ENCODE data around the gene NR1D1.

The NR1D1 gene

DNA sequence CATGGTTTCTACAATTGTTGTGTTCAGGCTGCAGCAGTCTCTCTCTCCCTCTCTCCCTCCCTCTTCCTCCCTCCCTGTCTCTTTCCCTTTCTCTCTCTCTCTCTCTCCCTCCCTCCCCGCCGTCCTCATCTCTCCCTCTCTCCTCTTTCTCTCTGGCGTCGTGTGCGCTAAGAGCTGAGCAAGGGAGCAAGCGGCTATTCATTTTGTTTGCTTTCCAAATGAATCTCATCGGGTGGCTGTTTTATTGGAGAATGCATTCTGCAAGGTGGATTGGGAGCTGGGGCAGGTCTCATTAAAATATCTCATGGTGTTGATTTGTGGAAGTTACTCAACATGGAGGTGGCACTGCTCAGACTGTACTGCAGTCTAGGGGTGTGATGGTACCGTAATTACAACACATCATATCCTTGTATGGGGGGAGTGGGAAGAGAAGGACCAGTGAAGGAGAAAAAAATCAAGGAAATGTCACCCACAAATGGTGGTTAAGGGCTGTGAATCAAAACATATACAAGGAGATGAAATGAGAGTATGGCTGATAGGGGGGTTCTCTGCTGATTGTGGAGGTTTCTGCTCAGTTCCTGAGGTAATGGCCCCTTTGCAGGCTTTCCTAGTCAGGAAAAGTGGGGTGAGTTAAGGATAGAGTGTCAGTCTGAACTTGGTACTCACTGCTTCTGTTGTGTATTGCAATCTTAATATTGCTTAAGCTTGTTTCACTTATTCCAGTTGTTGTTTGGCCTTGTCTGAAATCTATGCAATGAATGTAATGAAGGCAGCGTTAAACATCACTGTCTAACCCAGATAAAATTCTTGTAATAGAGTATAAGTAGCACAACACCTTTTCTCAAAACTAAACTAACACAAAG lies 24.1 kb upstream of the NR1D1 start:
- H3K4me2 ChIP-seq: peak overlapping the region; percentile 83
- no peaks in the 10 kb centered on the region for H3K27me3 ChIP-seq (ENCODE audit: insufficient read depth, low read depth)
- peaks cover 13% of the 10 kb centered on the region for H4K20me1 ChIP-seq (ENCODE audit: insufficient read depth)
- TF ChIP-seq, protein P1, sequence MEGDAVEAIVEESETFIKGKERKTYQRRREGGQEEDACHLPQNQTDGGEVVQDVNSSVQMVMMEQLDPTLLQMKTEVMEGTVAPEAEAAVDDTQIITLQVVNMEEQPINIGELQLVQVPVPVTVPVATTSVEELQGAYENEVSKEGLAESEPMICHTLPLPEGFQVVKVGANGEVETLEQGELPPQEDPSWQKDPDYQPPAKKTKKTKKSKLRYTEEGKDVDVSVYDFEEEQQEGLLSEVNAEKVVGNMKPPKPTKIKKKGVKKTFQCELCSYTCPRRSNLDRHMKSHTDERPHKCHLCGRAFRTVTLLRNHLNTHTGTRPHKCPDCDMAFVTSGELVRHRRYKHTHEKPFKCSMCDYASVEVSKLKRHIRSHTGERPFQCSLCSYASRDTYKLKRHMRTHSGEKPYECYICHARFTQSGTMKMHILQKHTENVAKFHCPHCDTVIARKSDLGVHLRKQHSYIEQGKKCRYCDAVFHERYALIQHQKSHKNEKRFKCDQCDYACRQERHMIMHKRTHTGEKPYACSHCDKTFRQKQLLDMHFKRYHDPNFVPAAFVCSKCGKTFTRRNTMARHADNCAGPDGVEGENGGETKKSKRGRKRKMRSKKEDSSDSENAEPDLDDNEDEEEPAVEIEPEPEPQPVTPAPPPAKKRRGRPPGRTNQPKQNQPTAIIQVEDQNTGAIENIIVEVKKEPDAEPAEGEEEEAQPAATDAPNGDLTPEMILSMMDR (conservative IDR thresholded peaks at IDR 0.05; ENCODE audit: low read depth, low read length): no peak
- peaks cover 74% of the 10 kb centered on the region for H3K79me2 ChIP-seq (ENCODE audit: insufficient read depth, low read depth)
- 0 out of 2 replicates have a peak, but pooled peaks cover 12% of the 10 kb centered on the region for H3K36me3 ChIP-seq (ENCODE audit: insufficient read depth)
- peaks cover 32% of the 10 kb centered on the region for H3K4me1 ChIP-seq (ENCODE audit: low read depth, poor library complexity, severe bottlenecking)
- peak overlapping the region; percentile 10; the same call in 1 of the 2 replicates for H3K27ac ChIP-seq
- no peak overlapping the region for H3K4me3 ChIP-seq (IDR thresholded peaks at IDR 0.05; ENCODE audit: insufficient read depth, low read depth, low read length)
- peak overlapping the region; percentile 91; the same call in 1 of the 2 replicates for H3K9ac ChIP-seq
- H2AFZ ChIP-seq (ENCODE audit: low read depth): no peak overlapping the region

DNA sequence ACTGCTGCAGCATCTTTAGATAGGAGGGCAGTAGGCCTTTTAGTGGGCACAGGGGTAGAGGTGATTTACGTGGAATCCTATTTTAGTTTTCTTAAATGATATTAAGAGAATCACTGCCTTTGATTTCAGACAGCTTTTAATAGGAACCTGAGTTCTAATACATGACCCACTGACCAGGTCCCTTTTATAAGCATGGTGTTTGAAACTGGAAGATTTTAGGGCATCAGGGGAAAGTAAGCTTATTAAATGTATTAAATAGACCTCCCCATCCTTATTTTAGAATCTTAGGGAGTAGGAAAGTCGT lies 23.4 kb upstream of the NR1D1 start:
- H3K27me3 ChIP-seq (ENCODE audit: insufficient read depth, low read depth): no peaks in the 10 kb centered on the region
- peaks cover 32% of the 10 kb centered on the region for H3K4me1 ChIP-seq (ENCODE audit: low read depth, poor library complexity, severe bottlenecking)
- peak overlapping the region; percentile 91; the same call in 1 of the 2 replicates for H3K9ac ChIP-seq
- H3K36me3 ChIP-seq (ENCODE audit: insufficient read depth): 0 out of 2 replicates have a peak, but pooled peaks cover 5% of the 10 kb centered on the region
- peak overlapping the region; percentile 83 for H3K4me2 ChIP-seq
- peak overlapping the region; percentile 69; the same call in 1 of the 2 replicates for H3K27ac ChIP-seq
- peak overlapping the region; percentile 6 for H3K4me3 ChIP-seq (IDR thresholded peaks at IDR 0.05; ENCODE audit: insufficient read depth, low read depth, low read length)
- TF ChIP-seq, protein P1 (conservative IDR thresholded peaks at IDR 0.05; ENCODE audit: low read depth, low read length): no peak
- H3K79me2 ChIP-seq (ENCODE audit: insufficient read depth, low read depth): peaks cover 74% of the 10 kb centered on the region
- H2AFZ ChIP-seq (ENCODE audit: low read depth): no peak overlapping the region
- peaks cover 13% of the 10 kb centered on the region for H4K20me1 ChIP-seq (ENCODE audit: insufficient read depth)

DNA sequence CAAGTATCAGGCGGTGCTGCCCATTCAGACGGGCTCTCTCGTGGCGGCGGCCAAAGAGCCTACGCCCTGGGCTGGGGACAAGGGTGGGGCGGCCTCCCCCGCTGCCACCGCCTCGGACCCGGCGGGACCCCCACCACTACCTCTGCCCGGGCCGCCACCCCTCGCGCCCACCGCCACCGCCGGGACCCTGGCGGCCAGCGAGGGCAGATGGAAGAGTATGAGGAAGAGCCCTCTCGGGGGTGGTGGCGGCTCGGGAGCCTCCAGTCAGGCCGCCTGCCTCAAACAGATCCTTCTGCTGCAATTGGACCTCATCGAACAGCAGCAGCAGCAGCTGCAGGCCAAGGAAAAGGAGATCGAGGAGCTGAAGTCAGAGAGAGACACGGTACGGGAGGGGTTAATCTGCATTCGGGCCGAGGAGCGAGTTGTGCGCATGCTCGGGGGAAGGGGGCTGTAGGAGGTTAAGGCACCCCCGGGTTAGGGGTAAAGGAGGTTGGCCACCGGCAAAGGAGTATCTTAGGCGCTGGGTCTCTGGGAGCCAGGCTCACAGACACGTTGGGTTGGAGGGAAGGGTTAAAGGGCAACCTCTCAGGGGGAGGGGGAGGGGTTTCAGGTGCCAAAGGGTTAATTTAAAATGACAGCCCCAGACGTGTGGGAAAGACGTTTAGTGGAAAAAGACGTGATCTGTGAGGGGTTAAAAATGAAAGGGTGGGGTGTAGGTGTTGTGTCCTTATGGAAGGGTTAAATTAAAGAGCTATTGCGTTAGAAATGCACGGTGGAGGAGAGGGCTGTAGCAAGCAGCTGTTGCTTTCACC lies 22.8 kb upstream of the NR1D1 start:
- Histone ChIP-seq H3K4me1 (ENCODE audit: low read depth, poor library complexity, severe bottlenecking) (peaks cover 32% of the 10 kb centered on the region), H2AFZ (ENCODE audit: low read depth) (peak overlapping the region; percentile 42; the same call in 1 of the 2 replicates), H3K4me3 (IDR thresholded peaks at IDR 0.05; ENCODE audit: insufficient read depth, low read depth, low read length) (peak overlapping the region; percentile 69), H3K27ac (peak overlapping the region; percentile 69), H3K36me3 (ENCODE audit: insufficient read depth) (0 out of 2 replicates have a peak, but pooled peaks cover 4% of the 10 kb centered on the region), H3K9ac (peak overlapping the region; percentile 91), H3K79me2 (ENCODE audit: insufficient read depth, low read depth) (peaks cover 70% of the 10 kb centered on the region), H4K20me1 (ENCODE audit: insufficient read depth) (peaks cover 13% of the 10 kb centered on the region), H3K27me3 (ENCODE audit: insufficient read depth, low read depth) (no peaks in the 10 kb centered on the region), H3K4me2 (peak overlapping the region; percentile 83)
- TF ChIP-seq, protein P1 (conservative IDR thresholded peaks at IDR 0.05; ENCODE audit: low read depth, low read length): 0 out of 2 replicates have a peak, but pooled peaks have one; percentile 28

DNA sequence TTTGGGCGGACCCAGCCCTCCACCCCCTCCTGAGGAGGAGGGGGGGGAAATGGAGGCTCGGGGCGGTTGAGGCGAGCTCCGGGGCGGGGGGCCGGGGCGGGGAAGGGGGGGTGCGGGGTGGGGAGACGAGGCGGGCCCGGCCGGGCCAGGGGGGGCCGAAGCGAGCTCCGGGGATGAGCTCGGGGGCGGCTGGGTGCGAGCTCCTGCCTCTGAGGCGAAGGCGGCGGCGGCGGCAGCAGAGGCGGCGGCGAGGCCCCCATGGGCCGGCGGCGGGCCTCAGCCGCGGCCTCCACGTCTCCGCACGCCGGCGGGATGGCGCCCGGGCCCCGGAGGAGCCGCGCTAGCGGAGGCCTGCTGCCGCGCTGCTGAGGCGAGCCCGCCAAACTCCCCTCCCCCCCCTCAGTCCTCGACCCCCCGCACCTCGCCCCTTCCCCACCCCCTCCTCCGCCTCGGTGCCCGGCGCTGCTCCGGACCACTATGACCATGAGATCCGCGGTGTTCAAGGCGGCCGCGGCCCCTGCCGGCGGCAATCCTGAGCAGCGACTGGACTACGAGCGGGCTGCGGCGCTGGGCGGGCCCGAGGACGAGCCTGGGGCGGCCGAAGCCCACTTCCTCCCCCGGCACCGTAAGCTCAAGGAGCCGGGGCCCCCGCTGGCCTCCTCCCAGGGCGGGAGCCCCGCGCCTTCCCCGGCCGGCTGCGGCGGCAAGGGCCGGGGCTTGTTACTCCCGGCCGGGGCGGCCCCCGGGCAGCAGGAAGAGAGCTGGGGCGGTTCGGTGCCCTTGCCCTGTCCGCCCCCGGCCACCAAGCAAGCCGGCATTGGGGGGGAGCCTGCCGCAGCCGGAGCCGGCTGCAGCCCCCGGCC lies 22.0 kb upstream of the NR1D1 start:
- Histone ChIP-seq H3K79me2 (ENCODE audit: insufficient read depth, low read depth) (peaks cover 62% of the 10 kb centered on the region), H3K4me2 (peak overlapping the region; percentile 83), H3K27ac (peak overlapping the region; percentile 69)

More for the DNA sequence above, 22.0 kb upstream of the NR1D1 start:
- Histone ChIP-seq H3K36me3 (ENCODE audit: insufficient read depth) (0 out of 2 replicates have a peak, but pooled peaks cover 4% of the 10 kb centered on the region), H3K4me3 (IDR thresholded peaks at IDR 0.05; ENCODE audit: insufficient read depth, low read depth, low read length) (peak overlapping the region; percentile 69), H3K4me1 (ENCODE audit: low read depth, poor library complexity, severe bottlenecking) (peaks cover 32% of the 10 kb centered on the region), H3K9ac (peak overlapping the region; percentile 91), H4K20me1 (ENCODE audit: insufficient read depth) (peaks cover 13% of the 10 kb centered on the region), H2AFZ (ENCODE audit: low read depth) (peak overlapping the region; percentile 83; the same call in 1 of the 2 replicates), H3K27me3 (ENCODE audit: insufficient read depth, low read depth) (no peaks in the 10 kb centered on the region)
- TF ChIP-seq, protein P1 (conservative IDR thresholded peaks at IDR 0.05; ENCODE audit: low read depth, low read length): no peak

Measured in KMS-11 (cell line).